HCT116 (cell line): Measurements from ENCODE around the gene CBFA2T2. TPM values are rescaled to one million over a fixed set of nuclear protein-coding genes. Genes with fewer than 3 reads are reported as not detected.

ENCODE experiments used
- ATAC-seq: fragments of 200-7000 bp; cut with Tn5 transposase; 2 replicates; pipeline ENCODE4 v1.9.1; 2020; ENCODE audit warnings: mild to moderate bottlenecking, moderate library complexity
- BruUV-seq: library from RNA; stranded (reverse); fragments of 400-500 nt; replicated peaks from 2 replicates; lab custom pipeline; 2021; lab: Mats Ljungman, UMichigan
- CTCF ChIA-PET: fragments of 300-600 bp; sonication (Branson Sonifier 250); formaldehyde crosslinking; loops from one replicate; lab custom pipeline; 2021; ENCODE audit warnings: antibody characterized with exemption; lab: Charles Lee
- POLR2A ChIA-PET: fragments of 300-600, 350-600 bp; sonication (Branson Sonifier 250); formaldehyde crosslinking; loops from one replicate; lab custom pipeline; 2021; ENCODE audit warnings: antibody characterized with exemption; lab: Charles Lee
- RAD21 ChIA-PET, 2 experiments: fragments of 300-600 bp; sonication (Branson Sonifier 250); formaldehyde crosslinking; loops; one replicate each; lab custom pipeline; 2023; ENCODE audit warnings: low total read pairs in 2 of 2; ENCODE audit not compliant: uncharacterized antibody in 2 of 2, unreplicated experiment in 2 of 2, low non-redundant PET in 1 of 2; lab: Charles Lee
- DNase-seq: peaks from one replicate; pipeline ENCODE4 v3.0.0-alpha.2; 2010; ENCODE audit warnings: low read depth, low spot score
- H2AFZ ChIP-seq: fragments of 200-600 bp; shearing (Covaris generic), sonication (generic); 2 replicates; pipeline ENCODE4 v1.6.1; 2017; ENCODE audit warnings: low read depth, mixed run types, mixed read lengths, antibody characterized with exemption, low read length; ENCODE audit not compliant: poor library complexity, severe bottlenecking
- H3K27ac ChIP-seq: 2 replicates; pipeline ENCODE4 v1.5.1; 2012; ENCODE audit warnings: low read depth, low read length
- H3K27me3 ChIP-seq: fragments of 200-600 bp; sonication (generic); 2 replicates; pipeline ENCODE4 v1.6.1; 2016; ENCODE audit warnings: mixed run types, low read length, mixed read lengths; ENCODE audit not compliant: insufficient read depth
- H3K36me3 ChIP-seq, 2 experiments: fragments of 200-500 bp in 1 of 2; fragments of 200-600 bp in 1 of 2; sonication (Bioruptor generic) in 1 of 2; sonication (generic) in 1 of 2; 2 replicates each; pipeline versions ENCODE4 v1.5.1 to v1.6.1; 2014 to 2016; ENCODE audit warnings: low read length in 2 of 2, inconsistent platforms in 1 of 2, mixed read lengths in 1 of 2, mixed run types in 1 of 2; ENCODE audit not compliant: insufficient read depth in 2 of 2, control insufficient read depth in 1 of 2
- H3K4me1 ChIP-seq, 2 experiments: fragments of 200-600 bp in 1 of 2; sonication (generic) in 1 of 2; 2 replicates each; pipeline versions ENCODE4 v1.5.1 to v1.6.1; 2012 to 2017; ENCODE audit warnings: low read length in 2 of 2, inconsistent platforms in 1 of 2, mild to moderate bottlenecking in 1 of 2, mixed read lengths in 1 of 2, mixed run types in 1 of 2, moderate library complexity in 1 of 2; ENCODE audit not compliant: insufficient read depth in 2 of 2, control insufficient read depth in 1 of 2
- H3K4me2 ChIP-seq: fragments of 200-600 bp; sonication (generic); 2 replicates; pipeline ENCODE4 v1.6.1; 2017; ENCODE audit warnings: mixed run types, low read length, mixed read lengths
- H3K4me3 ChIP-seq, 2 experiments: fragments of 200-600 bp in 1 of 2; sonication (generic) in 1 of 2; replicated peaks in 1 of 2; 2 replicates each; pipeline ENCODE4 v1.5.1; 2011 to 2016; ENCODE audit warnings: low read length in 2 of 2, control low read depth in 1 of 2, low read depth in 1 of 2, mild to moderate bottlenecking in 1 of 2, mixed read lengths in 1 of 2, mixed run types in 1 of 2
- H3K79me2 ChIP-seq: fragments of 200-600 bp; sonication (generic); 2 replicates; pipeline ENCODE4 v1.6.1; 2017; ENCODE audit warnings: mild to moderate bottlenecking, mixed run types, low read length, moderate library complexity, mixed read lengths; ENCODE audit not compliant: insufficient read depth
- H3K9ac ChIP-seq: fragments of 200-600 bp; sonication (generic); 2 replicates; pipeline ENCODE4 v1.6.1; 2016; ENCODE audit warnings: low read length, mixed read lengths
- H3K9me2 ChIP-seq: fragments of 200-600 bp; sonication (generic), shearing (Covaris generic); 2 replicates; pipeline ENCODE4 v1.6.1; 2017; ENCODE audit warnings: mixed run types, mild to moderate bottlenecking, moderate library complexity; ENCODE audit not compliant: insufficient read depth
- H3K9me3 ChIP-seq, 2 experiments: fragments of 200-500 bp in 1 of 2; fragments of 200-600 bp in 1 of 2; sonication (Bioruptor generic) in 1 of 2; sonication (generic) in 1 of 2; 2 replicates each; pipeline ENCODE4 v1.6.1; 2014 to 2017; ENCODE audit warnings: low read length in 2 of 2, mixed read lengths in 2 of 2, inconsistent platforms in 1 of 2, low read depth in 1 of 2, mild to moderate bottlenecking in 1 of 2, mixed run types in 1 of 2, moderate library complexity in 1 of 2; ENCODE audit not compliant: control insufficient read depth in 1 of 2, insufficient read depth in 1 of 2
- H4K20me1 ChIP-seq: fragments of 200-600 bp; sonication (generic), shearing (Covaris generic); 2 replicates; pipeline ENCODE4 v1.6.1; 2017; ENCODE audit warnings: mixed run types, mild to moderate bottlenecking, moderate library complexity; ENCODE audit not compliant: insufficient read depth
- ATF3 ChIP-seq: IDR thresholded peaks from 2 replicates; pipeline ENCODE4 v1.6.1; 2012
- CBX3 ChIP-seq: IDR thresholded peaks from 2 replicates; pipeline ENCODE4 v1.6.1; 2012; ENCODE audit warnings: low read depth
- ELF1 ChIP-seq: IDR thresholded peaks from 2 replicates; pipeline ENCODE4 v1.6.1; 2012; ENCODE audit warnings: low read depth, borderline replicate concordance
- EZH2 ChIP-seq: fragments of 200-600 bp; sonication (generic); IDR thresholded peaks from 2 replicates; pipeline ENCODE4 v1.6.1; 2017; ENCODE audit warnings: antibody characterized with exemption, mixed run types
- FOSL1 ChIP-seq: IDR thresholded peaks from 2 replicates; pipeline ENCODE4 v1.6.1; 2012; ENCODE audit warnings: low read depth
- JUND ChIP-seq: IDR thresholded peaks from 2 replicates; pipeline ENCODE4 v1.6.1; 2012
- POLR2A ChIP-seq: IDR thresholded peaks from 2 replicates; pipeline ENCODE4 v1.7.0; 2011; ENCODE audit warnings: borderline replicate concordance; ENCODE audit not compliant: insufficient read depth, insufficient read length; ENCODE audit errors: extremely low read depth
- POLR2AphosphoS5 ChIP-seq: IDR thresholded peaks from 2 replicates; pipeline ENCODE4 v1.6.1; 2011; ENCODE audit warnings: mild to moderate bottlenecking, low read depth, low read length, moderate library complexity
- SP1 ChIP-seq: IDR thresholded peaks from 2 replicates; pipeline ENCODE4 v1.6.1; 2012; ENCODE audit warnings: low read depth
- SRF ChIP-seq: IDR thresholded peaks from 2 replicates; pipeline ENCODE4 v1.6.1; 2012; ENCODE audit warnings: low read depth
- TCF7L2 ChIP-seq: IDR thresholded peaks from 2 replicates; pipeline ENCODE4 v1.7.0; 2011; ENCODE audit warnings: borderline replicate concordance, inconsistent platforms; ENCODE audit not compliant: insufficient read depth, insufficient read length; ENCODE audit errors: extremely low read depth
- YY1 ChIP-seq: IDR thresholded peaks from 2 replicates; pipeline ENCODE4 v1.6.1; 2011; ENCODE audit warnings: low read length, low read depth, moderate library complexity, mild to moderate bottlenecking; ENCODE audit not compliant: insufficient replicate concordance; ENCODE audit errors: extremely low read depth
- ZNF274 ChIP-seq: fragments of 200-500 bp; sonication (Bioruptor generic); IDR thresholded peaks from 2 replicates; pipeline ENCODE4 v1.6.1; 2014; ENCODE audit warnings: mild to moderate bottlenecking, low read depth, low read length, inconsistent platforms
- intact Hi-C: fragments of 100-400 bp; cut with micrococcal nuclease; formaldehyde crosslinking; loops from 2 replicates; pipeline ENCODE4 v1.10.0; 2022
- total RNA-seq: library from RNA; stranded (reverse); gene quantifications from one replicate; pipeline ENCODE4 v1.2.1, GENCODE V29; 2021; ENCODE audit not compliant: unreplicated experiment
- TF ChIP-seq, protein P1 (sequence below): IDR thresholded peaks from 2 replicates; pipeline ENCODE4 v1.6.1; 2011; ENCODE audit warnings: mild to moderate bottlenecking, low read length, moderate library complexity; ENCODE audit not compliant: insufficient replicate concordance; ENCODE audit errors: extremely low read depth
- TF ChIP-seq, protein P2 (sequence below): IDR thresholded peaks from 2 replicates; pipeline ENCODE4 v1.6.1; 2012
- TF ChIP-seq, protein P3 (sequence below), 3 experiments: fragments of 200-600 bp in 1 of 3; sonication (generic) in 1 of 3; IDR thresholded peaks in 2 of 3; conservative IDR thresholded peaks in 1 of 3; 2 replicates each; pipeline ENCODE4 v1.5.1; 2012 to 2017; ENCODE audit warnings: low read depth in 2 of 3, low read length in 2 of 3, antibody characterized with exemption in 1 of 3, borderline replicate concordance in 1 of 3, control low read depth in 1 of 3, mild to moderate bottlenecking in 1 of 3, mixed read lengths in 1 of 3, mixed run types in 1 of 3, moderate library complexity in 1 of 3; ENCODE audit not compliant: insufficient read depth in 1 of 3
- TF ChIP-seq, protein P4 (sequence below): IDR thresholded peaks from 2 replicates; pipeline ENCODE4 v1.6.1; 2012; ENCODE audit warnings: low read depth

CBFA2T2 gene
- total RNA-seq, 1 experiment from 2014 or later: 8.0 TPM

GRCh38 chr20:33659341-33660034, 169.6 kb downstream of the CBFA2T2 start:
- H3K27ac ChIP-seq: no peak overlapping the region
- H3K27me3 ChIP-seq: no peaks in the 10 kb centered on the region
- H3K9me3 ChIP-seq: no peaks in the 10 kb centered on the region
- H3K4me2 ChIP-seq: no peak overlapping the region
- H3K9ac ChIP-seq: no peak overlapping the region
- intact Hi-C loops: loop anchor here (10.0 kb wide), 1 partner anchor 465 kb away; no protein-coding TSS in a partner anchor
- H3K9me2 ChIP-seq: no peaks in the 10 kb centered on the region
- ChIA-PET RAD21 (no interaction called here), POLR2A (no interaction called here), CTCF (no interaction called here)
- no peak for ATAC-seq
- H2AFZ ChIP-seq: no peak overlapping the region
- TF ChIP-seq FOSL1 (no peak), TCF7L2 (no peak), SRF (no peak), ZNF274 (no peak), YY1 (no peak), EZH2 (no peak), JUND (no peak), POLR2AphosphoS5 (no peak), ATF3 (no peak), POLR2A (no peak), SP1 (no peak), ELF1 (no peak), CBX3 (no peak)
- TF ChIP-seq, protein P1, sequence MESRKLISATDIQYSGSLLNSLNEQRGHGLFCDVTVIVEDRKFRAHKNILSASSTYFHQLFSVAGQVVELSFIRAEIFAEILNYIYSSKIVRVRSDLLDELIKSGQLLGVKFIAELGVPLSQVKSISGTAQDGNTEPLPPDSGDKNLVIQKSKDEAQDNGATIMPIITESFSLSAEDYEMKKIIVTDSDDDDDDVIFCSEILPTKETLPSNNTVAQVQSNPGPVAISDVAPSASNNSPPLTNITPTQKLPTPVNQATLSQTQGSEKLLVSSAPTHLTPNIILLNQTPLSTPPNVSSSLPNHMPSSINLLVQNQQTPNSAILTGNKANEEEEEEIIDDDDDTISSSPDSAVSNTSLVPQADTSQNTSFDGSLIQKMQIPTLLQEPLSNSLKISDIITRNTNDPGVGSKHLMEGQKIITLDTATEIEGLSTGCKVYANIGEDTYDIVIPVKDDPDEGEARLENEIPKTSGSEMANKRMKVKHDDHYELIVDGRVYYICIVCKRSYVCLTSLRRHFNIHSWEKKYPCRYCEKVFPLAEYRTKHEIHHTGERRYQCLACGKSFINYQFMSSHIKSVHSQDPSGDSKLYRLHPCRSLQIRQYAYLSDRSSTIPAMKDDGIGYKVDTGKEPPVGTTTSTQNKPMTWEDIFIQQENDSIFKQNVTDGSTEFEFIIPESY: no peak
- TF ChIP-seq, protein P2, sequence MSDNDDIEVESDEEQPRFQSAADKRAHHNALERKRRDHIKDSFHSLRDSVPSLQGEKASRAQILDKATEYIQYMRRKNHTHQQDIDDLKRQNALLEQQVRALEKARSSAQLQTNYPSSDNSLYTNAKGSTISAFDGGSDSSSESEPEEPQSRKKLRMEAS: no peak
- TF ChIP-seq, protein P3, sequence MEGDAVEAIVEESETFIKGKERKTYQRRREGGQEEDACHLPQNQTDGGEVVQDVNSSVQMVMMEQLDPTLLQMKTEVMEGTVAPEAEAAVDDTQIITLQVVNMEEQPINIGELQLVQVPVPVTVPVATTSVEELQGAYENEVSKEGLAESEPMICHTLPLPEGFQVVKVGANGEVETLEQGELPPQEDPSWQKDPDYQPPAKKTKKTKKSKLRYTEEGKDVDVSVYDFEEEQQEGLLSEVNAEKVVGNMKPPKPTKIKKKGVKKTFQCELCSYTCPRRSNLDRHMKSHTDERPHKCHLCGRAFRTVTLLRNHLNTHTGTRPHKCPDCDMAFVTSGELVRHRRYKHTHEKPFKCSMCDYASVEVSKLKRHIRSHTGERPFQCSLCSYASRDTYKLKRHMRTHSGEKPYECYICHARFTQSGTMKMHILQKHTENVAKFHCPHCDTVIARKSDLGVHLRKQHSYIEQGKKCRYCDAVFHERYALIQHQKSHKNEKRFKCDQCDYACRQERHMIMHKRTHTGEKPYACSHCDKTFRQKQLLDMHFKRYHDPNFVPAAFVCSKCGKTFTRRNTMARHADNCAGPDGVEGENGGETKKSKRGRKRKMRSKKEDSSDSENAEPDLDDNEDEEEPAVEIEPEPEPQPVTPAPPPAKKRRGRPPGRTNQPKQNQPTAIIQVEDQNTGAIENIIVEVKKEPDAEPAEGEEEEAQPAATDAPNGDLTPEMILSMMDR (IDR thresholded peaks at IDR 0.05 in 2 of 3, conservative IDR thresholded peaks at IDR 0.05 in 1 of 3; ENCODE audit: borderline replicate concordance in 1 of 3, insufficient read depth in 1 of 3, low read depth in 2 of 3, low read length in 2 of 3): no peak
- TF ChIP-seq, protein P4, sequence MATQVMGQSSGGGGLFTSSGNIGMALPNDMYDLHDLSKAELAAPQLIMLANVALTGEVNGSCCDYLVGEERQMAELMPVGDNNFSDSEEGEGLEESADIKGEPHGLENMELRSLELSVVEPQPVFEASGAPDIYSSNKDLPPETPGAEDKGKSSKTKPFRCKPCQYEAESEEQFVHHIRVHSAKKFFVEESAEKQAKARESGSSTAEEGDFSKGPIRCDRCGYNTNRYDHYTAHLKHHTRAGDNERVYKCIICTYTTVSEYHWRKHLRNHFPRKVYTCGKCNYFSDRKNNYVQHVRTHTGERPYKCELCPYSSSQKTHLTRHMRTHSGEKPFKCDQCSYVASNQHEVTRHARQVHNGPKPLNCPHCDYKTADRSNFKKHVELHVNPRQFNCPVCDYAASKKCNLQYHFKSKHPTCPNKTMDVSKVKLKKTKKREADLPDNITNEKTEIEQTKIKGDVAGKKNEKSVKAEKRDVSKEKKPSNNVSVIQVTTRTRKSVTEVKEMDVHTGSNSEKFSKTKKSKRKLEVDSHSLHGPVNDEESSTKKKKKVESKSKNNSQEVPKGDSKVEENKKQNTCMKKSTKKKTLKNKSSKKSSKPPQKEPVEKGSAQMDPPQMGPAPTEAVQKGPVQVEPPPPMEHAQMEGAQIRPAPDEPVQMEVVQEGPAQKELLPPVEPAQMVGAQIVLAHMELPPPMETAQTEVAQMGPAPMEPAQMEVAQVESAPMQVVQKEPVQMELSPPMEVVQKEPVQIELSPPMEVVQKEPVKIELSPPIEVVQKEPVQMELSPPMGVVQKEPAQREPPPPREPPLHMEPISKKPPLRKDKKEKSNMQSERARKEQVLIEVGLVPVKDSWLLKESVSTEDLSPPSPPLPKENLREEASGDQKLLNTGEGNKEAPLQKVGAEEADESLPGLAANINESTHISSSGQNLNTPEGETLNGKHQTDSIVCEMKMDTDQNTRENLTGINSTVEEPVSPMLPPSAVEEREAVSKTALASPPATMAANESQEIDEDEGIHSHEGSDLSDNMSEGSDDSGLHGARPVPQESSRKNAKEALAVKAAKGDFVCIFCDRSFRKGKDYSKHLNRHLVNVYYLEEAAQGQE: no peak
- peaks cover 6% of the 10 kb centered on the region; the same call in 1 of the 2 replicates for H3K79me2 ChIP-seq
- no peak for DNase-seq
- H4K20me1 ChIP-seq: no peaks in the 10 kb centered on the region
- H3K4me3 ChIP-seq: no peak overlapping the region
- peaks cover 0 to 3% of the 10 kb centered on the region in 2 experiments; a peak in 1 of 4 replicates for H3K36me3 ChIP-seq
- no TSS peak for BruUV-seq
- H3K4me1 ChIP-seq: peaks cover 5 to 21% of the 10 kb centered on the region in 2 experiments
